Activated CD4-positive, alpha-beta memory T cell treated with anti-CD3 and anti-CD28 coated beads for 36 hours (primary cell): ENCODE measurements around the gene CYP4F8. TPM values are rescaled to one million over a fixed set of nuclear protein-coding genes. Genes with fewer than 3 reads are reported as not detected.

Experiments used
- CTCF ChIA-PET: fragments of 350-600 bp; sonication (Branson Sonifier 250); formaldehyde crosslinking; loops from one replicate; lab custom pipeline; 2021; ENCODE audit warnings: antibody characterized with exemption, inconsistent platforms; lab: Charles Lee
- POLR2A ChIA-PET: fragments of 350-600 bp; sonication (Branson Sonifier 250); formaldehyde crosslinking; loops from one replicate; lab custom pipeline; 2021; ENCODE audit warnings: antibody characterized with exemption; lab: Charles Lee
- DNase-seq: peaks from one replicate; pipeline ENCODE4 v3.0.0-alpha.2; 2020
- H3K27ac Mint-ChIP-seq: one replicate; pipeline ENCODE4 v1.8.0; 2021; ENCODE audit warnings: mixed read lengths
- H3K27me3 Mint-ChIP-seq: one replicate; pipeline ENCODE4 v1.8.0; 2021; ENCODE audit warnings: mixed read lengths
- H3K36me3 Mint-ChIP-seq: one replicate; pipeline ENCODE4 v1.8.0; 2021; ENCODE audit warnings: mixed read lengths
- H3K4me1 Mint-ChIP-seq: one replicate; pipeline ENCODE4 v1.8.0; 2021; ENCODE audit warnings: low read depth, mixed read lengths
- H3K4me3 Mint-ChIP-seq: one replicate; pipeline ENCODE4 v1.8.0; 2021; ENCODE audit warnings: mild to moderate bottlenecking, mixed read lengths
- H3K9me3 Mint-ChIP-seq: one replicate; pipeline ENCODE4 v1.8.0; 2021; ENCODE audit warnings: mixed read lengths
- intact Hi-C: fragments of 100-400 bp; cut with micrococcal nuclease; formaldehyde crosslinking; loops from one replicate; pipeline ENCODE4 v1.15.1; 2023
- total RNA-seq, 2 experiments: library from RNA; stranded (reverse); gene quantifications; one replicate each; pipeline ENCODE4 v1.2.3, GENCODE V29; 2021

Gene CYP4F8
- total RNA-seq, result not detected

DNA sequence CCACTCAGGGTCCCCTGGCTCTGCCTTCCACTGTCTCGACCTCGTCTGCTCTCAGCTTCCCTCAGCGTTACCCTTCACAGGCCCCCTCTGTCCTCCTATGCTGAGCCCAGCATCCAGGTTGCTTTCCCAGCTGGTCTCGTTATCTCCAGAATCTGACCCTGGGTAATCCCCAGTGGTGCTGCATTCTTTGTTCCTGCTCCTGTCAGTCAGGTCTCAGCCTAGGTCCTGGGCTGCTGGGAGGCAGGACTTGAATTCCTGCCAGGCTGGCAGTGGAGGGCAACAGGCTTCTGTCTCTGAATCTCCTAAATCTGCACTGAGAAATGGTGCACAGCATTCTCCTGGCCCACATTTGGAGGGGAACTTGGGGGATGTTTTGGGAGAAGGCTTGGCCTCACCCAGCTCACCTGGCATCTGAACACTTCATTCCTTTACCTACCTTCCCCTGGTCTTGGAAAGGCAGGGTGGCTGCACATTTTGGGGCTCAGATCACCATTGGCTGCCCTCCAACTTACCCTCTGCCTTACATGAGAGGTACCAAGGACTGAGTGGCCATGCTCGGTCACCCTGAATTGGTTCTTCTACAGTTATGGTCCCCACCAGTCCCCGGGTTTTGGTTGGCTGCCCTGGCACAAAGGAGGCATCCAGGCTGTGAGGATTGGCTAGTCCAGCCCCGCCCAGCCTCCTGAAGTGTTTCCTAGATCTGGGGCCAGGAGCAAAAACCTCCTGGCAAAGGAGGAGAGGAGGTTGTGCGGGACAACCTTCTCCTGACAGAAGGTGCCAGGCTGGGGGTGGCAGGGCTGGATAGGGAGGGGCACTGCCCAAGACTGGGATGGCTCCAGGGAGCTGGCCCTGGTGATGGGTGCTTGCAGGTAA, at the start of gene CYP4F8:
Gene CYP4F8, plus strand, starts transcription at position 712 of the 873 bp plus-strand sequence. CDS start 399 bp downstream, outside the sequence.
- POLR2A ChIA-PET, result no interaction called here
- Mint-ChIP-seq H3K4me3 (no peak within 1 kb of the TSS), H3K4me1 (peaks cover 3% of the 10 kb centered on the region), H3K27ac (no peak within 1 kb of the TSS), H3K9me3 (peaks cover 7% of the 10 kb centered on the region), H3K27me3 (peaks cover 10% of the 10 kb centered on the region), H3K36me3 (no peaks in the 10 kb centered on the region)
- CTCF ChIA-PET, result no interaction called here
- intact Hi-C loops, result no loop called here
- DNase-seq, result no peak

DNA sequence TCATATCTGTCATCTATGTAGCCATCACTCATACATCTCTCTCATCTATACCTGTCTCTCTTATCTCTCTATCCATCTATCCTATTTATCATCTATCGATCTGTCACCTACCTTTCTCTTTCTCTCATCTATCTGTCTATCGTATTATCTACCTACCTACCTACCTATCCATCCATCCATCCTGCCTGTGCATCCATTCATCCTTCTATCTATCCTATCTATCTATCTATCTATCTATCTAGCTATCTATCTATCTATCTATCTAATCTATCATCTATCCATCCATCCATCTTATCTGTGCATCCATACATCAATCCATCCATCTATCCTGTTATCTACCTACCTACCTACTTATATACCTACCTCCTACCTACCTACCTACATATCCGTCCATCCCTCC, 44.6 kb upstream of the CYP4F8 start:
- no peak overlapping the region for H3K4me3 Mint-ChIP-seq
- no peaks in the 10 kb centered on the region for H3K36me3 Mint-ChIP-seq
- no peak overlapping the region for H3K27ac Mint-ChIP-seq
- ChIA-PET CTCF (no interaction called here), POLR2A (interaction anchor here (0.6 kb wide), 1 partner anchor 991 kb away, joined by 3 read pairs; no protein-coding TSS in a partner anchor)
- DNase-seq, result no peak
- peaks cover 32% of the 10 kb centered on the region for H3K27me3 Mint-ChIP-seq
- no peaks in the 10 kb centered on the region for H3K9me3 Mint-ChIP-seq
- no peaks in the 10 kb centered on the region for H3K4me1 Mint-ChIP-seq
- intact Hi-C loops, result no loop called here

GRCh38 chr19:15575406-15575805, 39.6 kb upstream of the CYP4F8 start:
- intact Hi-C loops, result no loop called here
- Mint-ChIP-seq H3K36me3 (no peaks in the 10 kb centered on the region), H3K4me3 (no peak overlapping the region), H3K9me3 (no peaks in the 10 kb centered on the region), H3K4me1 (no peaks in the 10 kb centered on the region), H3K27ac (no peak overlapping the region), H3K27me3 (peaks cover 13% of the 10 kb centered on the region)
- CTCF ChIA-PET, result no interaction called here
- no peak for DNase-seq
- POLR2A ChIA-PET, result no interaction called here

DNA sequence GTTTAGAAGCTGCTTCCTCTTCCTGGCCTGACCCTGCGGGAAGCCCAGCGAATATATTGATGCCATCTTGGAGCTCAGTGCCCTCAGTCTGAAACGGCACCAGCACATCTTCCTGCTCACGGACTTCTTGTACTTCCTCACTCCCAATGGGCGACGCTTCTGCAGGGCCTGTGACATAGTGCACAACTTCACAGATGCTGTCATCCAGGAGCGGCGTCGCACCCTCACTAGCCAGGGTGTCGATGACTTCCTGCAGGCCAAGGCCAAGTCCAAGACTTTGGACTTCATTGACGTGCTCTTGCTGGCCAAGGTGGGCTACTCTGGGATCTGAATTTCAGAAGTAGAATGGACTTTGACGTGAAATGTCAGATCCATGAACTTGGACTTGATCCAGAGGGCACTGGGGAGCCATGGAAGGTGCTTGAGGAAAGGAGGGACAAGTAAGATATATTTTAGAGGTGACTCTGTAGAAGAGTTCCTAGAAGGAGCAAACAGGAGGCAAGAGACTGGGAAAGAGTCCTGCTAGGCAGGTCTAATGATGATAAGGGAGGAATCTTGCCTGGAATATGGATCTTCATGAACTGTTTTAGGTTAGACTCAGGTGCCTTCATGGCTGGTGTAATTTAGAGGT, 38.4 kb upstream of the CYP4F8 start:
- Mint-ChIP-seq H3K4me1 (no peaks in the 10 kb centered on the region), H3K27ac (no peak overlapping the region), H3K4me3 (no peak overlapping the region), H3K27me3 (peaks cover 8% of the 10 kb centered on the region), H3K36me3 (no peaks in the 10 kb centered on the region), H3K9me3 (no peaks in the 10 kb centered on the region)
- CTCF ChIA-PET, result interaction anchor here (0.6 kb wide), 1 partner anchor 403 kb away, joined by 3 read pairs; no protein-coding TSS in a partner anchor
- POLR2A ChIA-PET, result no interaction called here
- no peak for DNase-seq
- intact Hi-C loops, result no loop called here

- Mint-ChIP-seq H3K4me3 (no peak overlapping the region), H3K9me3 (no peaks in the 10 kb centered on the region), H3K27me3 (peaks cover 5% of the 10 kb centered on the region), H3K36me3 (no peaks in the 10 kb centered on the region), H3K4me1 (no peaks in the 10 kb centered on the region), H3K27ac (no peak overlapping the region)
- CTCF ChIA-PET, result interaction anchor here (0.6 kb wide), 1 partner anchor 404 kb away, joined by 3 read pairs; no protein-coding TSS in a partner anchor
- POLR2A ChIA-PET, result no interaction called here
- intact Hi-C loops, result no loop called here
- DNase-seq, result no peak
Observed at GRCh38 chr19:15577184-15577771, 37.7 kb upstream of the CYP4F8 start.

- intact Hi-C loops, result no loop called here
Observed at GRCh38 chr19:15583346-15583745, 31.7 kb upstream of the CYP4F8 start.

GRCh38 chr19:15584095-15584494, 30.9 kb upstream of the CYP4F8 start:
- Mint-ChIP-seq H3K27ac (no peak overlapping the region), H3K27me3 (peaks cover 8% of the 10 kb centered on the region), H3K4me1 (no peaks in the 10 kb centered on the region), H3K9me3 (no peaks in the 10 kb centered on the region), H3K4me3 (no peak overlapping the region), H3K36me3 (no peaks in the 10 kb centered on the region)
- intact Hi-C loops, result no loop called here
- CTCF ChIA-PET, result no interaction called here
- no peak for DNase-seq
- POLR2A ChIA-PET, result no interaction called here

More at GRCh38 chr19:15583346-15583745, 31.7 kb upstream of the CYP4F8 start:
- POLR2A ChIA-PET, result no interaction called here
- Mint-ChIP-seq H3K36me3 (no peaks in the 10 kb centered on the region), H3K27ac (no peak overlapping the region), H3K4me1 (no peaks in the 10 kb centered on the region), H3K27me3 (peaks cover 8% of the 10 kb centered on the region), H3K9me3 (no peaks in the 10 kb centered on the region), H3K4me3 (no peak overlapping the region)
- no peak for DNase-seq
- CTCF ChIA-PET, result interaction anchor here (0.7 kb wide), 1 partner anchor 8 kb away, joined by 3 read pairs; no protein-coding TSS in a partner anchor

DNA sequence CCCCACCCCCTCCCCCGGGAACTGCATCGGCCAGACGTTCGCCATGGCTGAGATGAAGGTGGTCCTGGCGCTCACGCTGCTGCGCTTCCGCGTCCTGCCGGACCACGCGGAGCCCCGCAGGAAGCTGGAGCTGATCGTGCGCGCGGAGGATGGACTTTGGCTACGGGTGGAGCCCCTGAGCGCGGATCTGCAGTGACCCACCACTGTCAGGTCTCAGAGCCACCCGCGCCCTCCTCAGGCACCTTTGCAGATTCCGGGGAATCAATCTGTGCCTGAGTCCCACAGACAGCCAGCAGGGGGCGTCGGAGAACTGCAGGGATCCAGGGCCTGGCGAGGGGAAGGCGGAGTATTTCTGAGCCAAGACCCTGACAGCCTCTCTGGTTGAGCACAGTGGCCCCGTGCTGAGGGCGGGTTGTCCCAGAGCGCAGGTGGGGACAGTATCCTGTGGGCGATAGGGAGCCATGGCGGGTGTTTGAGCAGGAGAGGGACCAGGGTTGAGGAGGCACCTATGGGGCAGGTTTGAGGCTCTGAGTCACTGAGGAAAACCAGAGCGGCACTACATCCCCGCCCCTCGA, 30.4 kb upstream of the CYP4F8 start:
- H3K4me1 Mint-ChIP-seq, result no peaks in the 10 kb centered on the region
- CTCF ChIA-PET, result interaction anchor here (0.6 kb wide), 1 partner anchor 656 kb away, joined by 3 read pairs; no protein-coding TSS in a partner anchor
- H3K27me3 Mint-ChIP-seq, result peaks cover 8% of the 10 kb centered on the region
- peak overlapping the region; percentile 52 for H3K4me3 Mint-ChIP-seq
- intact Hi-C loops, result no loop called here
- H3K27ac Mint-ChIP-seq, result no peak overlapping the region
- no peaks in the 10 kb centered on the region for H3K9me3 Mint-ChIP-seq
- POLR2A ChIA-PET, result no interaction called here
- peak; percentile 87 for DNase-seq
- H3K36me3 Mint-ChIP-seq, result no peaks in the 10 kb centered on the region

- Mint-ChIP-seq H3K4me1 (no peaks in the 10 kb centered on the region), H3K9me3 (no peaks in the 10 kb centered on the region), H3K36me3 (no peaks in the 10 kb centered on the region), H3K27ac (no peak overlapping the region), H3K4me3 (no peak overlapping the region), H3K27me3 (peaks cover 15% of the 10 kb centered on the region)
- POLR2A ChIA-PET, result no interaction called here
- CTCF ChIA-PET, result no interaction called here
- intact Hi-C loops, result no loop called here
- DNase-seq, result no peak
Observed at GRCh38 chr19:15587663-15588062, 27.4 kb upstream of the CYP4F8 start.

GRCh38 chr19:15588265-15588664, 26.8 kb upstream of the CYP4F8 start:
- ChIA-PET POLR2A (no interaction called here), CTCF (no interaction called here)
- H3K27ac Mint-ChIP-seq, result no peak overlapping the region
- intact Hi-C loops, result no loop called here
- H3K4me3 Mint-ChIP-seq, result no peak overlapping the region
- H3K9me3 Mint-ChIP-seq, result no peaks in the 10 kb centered on the region
- DNase-seq, result no peak
- H3K4me1 Mint-ChIP-seq, result no peaks in the 10 kb centered on the region
- no peaks in the 10 kb centered on the region for H3K36me3 Mint-ChIP-seq
- H3K27me3 Mint-ChIP-seq, result peaks cover 16% of the 10 kb centered on the region

- ChIA-PET CTCF (no interaction called here), POLR2A (no interaction called here)
- no peak overlapping the region for H3K27ac Mint-ChIP-seq
- H3K9me3 Mint-ChIP-seq, result no peaks in the 10 kb centered on the region
- no peaks in the 10 kb centered on the region for H3K36me3 Mint-ChIP-seq
- DNase-seq, result no peak
- intact Hi-C loops, result no loop called here
- H3K4me3 Mint-ChIP-seq, result no peak overlapping the region
- no peaks in the 10 kb centered on the region for H3K4me1 Mint-ChIP-seq
- peaks cover 20% of the 10 kb centered on the region for H3K27me3 Mint-ChIP-seq
Observed at GRCh38 chr19:15589760-15590451, 25.1 kb upstream of the CYP4F8 start.
